ENCODE data around the gene EIF4G3.
"Not testable (repeated sequence)": the region's sequence is repeated elsewhere in the genome, so short reads cannot be mapped to it uniquely, and the experiment has no call there.

Gene EIF4G3

GRCh38 chr1:20792196-20792595 is 384.5 kb downstream of the EIF4G3 start:
- DNase-seq (ENCODE audit: low spot score) = no peak
- POLR2A ChIA-PET (ENCODE audit: low non-redundant PET) = no interaction called here
- CTCF ChIA-PET = no interaction called here
- TF ChIP-seq CTCF (conservative IDR thresholded peaks at IDR 0.05; ENCODE audit: low read depth) = no peak
- no peak overlapping the region for H3K27ac ChIP-seq

GRCh38 chr1:20790785-20791184 is 385.9 kb downstream of the EIF4G3 start:
- DNase-seq (ENCODE audit: low spot score) = no peak
- TF ChIP-seq CTCF (conservative IDR thresholded peaks at IDR 0.05; ENCODE audit: low read depth) = no peak
- POLR2A ChIA-PET (ENCODE audit: low non-redundant PET) = no interaction called here
- H3K27ac ChIP-seq = no peak overlapping the region
- CTCF ChIA-PET = no interaction called here

GRCh38 chr1:20789598-20789997 is 387.1 kb downstream of the EIF4G3 start:
- POLR2A ChIA-PET (ENCODE audit: low non-redundant PET); H3K27ac ChIP-seq; DNase-seq (ENCODE audit: low spot score): not testable (repeated sequence)
- CTCF ChIA-PET = interaction anchor here (0.6 kb wide), 1 partner anchor 192 kb away, joined by 3 read pairs; no protein-coding TSS in a partner anchor

GRCh38 chr1:20787840-20788795 is 388.6 kb downstream of the EIF4G3 start:
- ChIA-PET POLR2A (ENCODE audit: low non-redundant PET) (interaction anchor here (1.2 kb wide), 1 partner anchor 25 kb away, joined by 3 read pairs; no protein-coding TSS in a partner anchor), CTCF (interaction anchor here (0.6 to 0.8 kb wide), 2 partner anchors 13 to 14 kb away, joined by 3 to 5 read pairs; no protein-coding TSS in a partner anchor)
- no peak for TF ChIP-seq CTCF (conservative IDR thresholded peaks at IDR 0.05; ENCODE audit: low read depth)
- peak; percentile 29 for DNase-seq (ENCODE audit: low spot score)
- peak overlapping the region; percentile 97 for H3K27ac ChIP-seq

GRCh38 chr1:20787029-20787839 is 389.5 kb downstream of the EIF4G3 start, which contains the start of gene HP1BP3:
HP1BP3 (minus strand) TSS chr1:20787307; CDS start chr1:20780440, 6,867 bp downstream.
- peak within 1 kb of the TSS; percentile 97 for H3K27ac ChIP-seq
- no peak for TF ChIP-seq CTCF (conservative IDR thresholded peaks at IDR 0.05; ENCODE audit: low read depth)
- POLR2A ChIA-PET (ENCODE audit: low non-redundant PET) = interaction anchor here (0.6 to 1.2 kb wide), 4 partner anchors 10 to 404 kb away, joined by 3 to 9 read pairs (median 3); no protein-coding TSS in a partner anchor
- CTCF ChIA-PET = interaction anchor here (0.5 kb wide), 1 partner anchor 878 kb away, joined by 3 read pairs; no protein-coding TSS in a partner anchor
- DNase-seq (ENCODE audit: low spot score) = peak; percentile 53

GRCh38 chr1:20786253-20787028 is 390.3 kb downstream of the EIF4G3 start:
- TF ChIP-seq CTCF (conservative IDR thresholded peaks at IDR 0.05; ENCODE audit: low read depth) = no peak
- CTCF ChIA-PET = interaction anchor here (0.5 to 0.9 kb wide), 2 partner anchors 409 to 878 kb away, joined by 3 to 4 read pairs; no protein-coding TSS in a partner anchor
- POLR2A ChIA-PET (ENCODE audit: low non-redundant PET) = interaction anchor here (0.5 to 0.9 kb wide), 4 partner anchors 9 to 416 kb away, joined by 3 to 9 read pairs (median 4); no protein-coding TSS in a partner anchor

More at GRCh38 chr1:20786253-20787028, 390.3 kb downstream of the EIF4G3 start:
- peak overlapping the region; percentile 97 for H3K27ac ChIP-seq
- DNase-seq (ENCODE audit: low spot score) = peak; percentile 93
